ENCODE results near the gene XRCC3. TPM values are rescaled to one million over a fixed set of nuclear protein-coding genes. Genes with fewer than 3 reads are reported as not detected.
"Not testable (repeated sequence)": the region's sequence is repeated elsewhere in the genome, so short reads cannot be mapped to it uniquely, and the experiment has no call there.

XRCC3 gene
- total and polyA plus RNA-seq, 3 donors from 2014 or later, result 16.6 to 41.1 (median 40.3) TPM

DNA sequence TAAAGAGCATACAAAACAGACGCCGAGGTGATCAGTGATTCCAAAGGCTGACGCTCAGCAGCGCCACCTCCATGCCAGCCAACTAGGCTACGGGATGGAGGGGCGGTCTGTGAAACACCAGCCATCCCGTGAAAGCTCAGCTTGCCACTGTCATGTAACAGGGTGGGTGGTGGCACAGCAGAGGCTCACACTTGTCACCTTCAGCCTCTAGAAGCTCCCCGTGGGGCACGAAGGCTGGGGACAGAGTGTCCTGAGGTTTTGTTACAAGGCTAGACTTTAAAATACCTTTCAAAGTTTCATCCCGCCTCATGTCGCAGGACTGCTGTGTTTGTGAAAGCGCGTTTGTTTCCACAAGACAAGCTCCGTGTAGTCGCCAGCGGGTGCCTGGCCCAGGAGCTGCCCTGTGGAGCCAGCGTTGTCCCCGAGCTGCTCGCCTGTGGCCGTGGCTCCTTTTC, 20.7 kb downstream of the XRCC3 start:
- H3K27me3 ChIP-seq, result no peaks in the 10 kb centered on the region
- H3K9me3 ChIP-seq, result no peaks in the 10 kb centered on the region
- DNase-seq, result no peak
- H3K27ac ChIP-seq, result no peak overlapping the region
- no peak for TF ChIP-seq POLR2A (IDR thresholded peaks at IDR 0.05)
- TF ChIP-seq, protein P1, sequence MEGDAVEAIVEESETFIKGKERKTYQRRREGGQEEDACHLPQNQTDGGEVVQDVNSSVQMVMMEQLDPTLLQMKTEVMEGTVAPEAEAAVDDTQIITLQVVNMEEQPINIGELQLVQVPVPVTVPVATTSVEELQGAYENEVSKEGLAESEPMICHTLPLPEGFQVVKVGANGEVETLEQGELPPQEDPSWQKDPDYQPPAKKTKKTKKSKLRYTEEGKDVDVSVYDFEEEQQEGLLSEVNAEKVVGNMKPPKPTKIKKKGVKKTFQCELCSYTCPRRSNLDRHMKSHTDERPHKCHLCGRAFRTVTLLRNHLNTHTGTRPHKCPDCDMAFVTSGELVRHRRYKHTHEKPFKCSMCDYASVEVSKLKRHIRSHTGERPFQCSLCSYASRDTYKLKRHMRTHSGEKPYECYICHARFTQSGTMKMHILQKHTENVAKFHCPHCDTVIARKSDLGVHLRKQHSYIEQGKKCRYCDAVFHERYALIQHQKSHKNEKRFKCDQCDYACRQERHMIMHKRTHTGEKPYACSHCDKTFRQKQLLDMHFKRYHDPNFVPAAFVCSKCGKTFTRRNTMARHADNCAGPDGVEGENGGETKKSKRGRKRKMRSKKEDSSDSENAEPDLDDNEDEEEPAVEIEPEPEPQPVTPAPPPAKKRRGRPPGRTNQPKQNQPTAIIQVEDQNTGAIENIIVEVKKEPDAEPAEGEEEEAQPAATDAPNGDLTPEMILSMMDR (IDR thresholded peaks at IDR 0.05), result no peak
- peaks cover 26% of the 10 kb centered on the region for H3K4me1 ChIP-seq
- no peaks in the 10 kb centered on the region for H3K36me3 ChIP-seq (ENCODE audit: low read depth, missing control alignments)
- no peak overlapping the region for H3K4me3 ChIP-seq
- 85 to 91% methylated on average over 20 of the region's 20 CpGs for WGBS, 2 donors
- intact Hi-C loops (cut with DNase I; ENCODE audit: low total_unique reads), result no loop called here

DNA sequence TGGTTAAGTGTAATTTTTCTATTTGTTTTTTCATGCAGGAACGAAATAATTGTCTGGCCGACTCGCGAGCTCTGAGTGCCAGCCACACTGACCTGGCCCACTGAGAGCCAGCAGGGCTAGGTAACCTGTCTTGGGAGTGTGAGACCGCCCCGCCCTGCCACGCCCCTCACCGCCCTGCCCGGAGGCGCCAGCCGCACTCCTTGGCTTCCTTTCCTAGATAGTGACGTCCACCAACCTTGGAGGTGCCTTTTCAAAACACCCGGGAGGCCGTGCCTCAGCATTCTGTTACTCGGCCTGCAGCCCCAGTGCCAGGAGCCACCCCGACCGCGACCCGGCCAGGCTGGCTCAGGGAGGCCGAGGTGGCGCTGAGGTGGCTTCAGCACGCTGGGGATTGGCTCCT, 21.7 kb downstream of the XRCC3 start:
- Histone ChIP-seq H3K4me3 (no peak overlapping the region), H3K9me3 (no peaks in the 10 kb centered on the region), H3K27ac (no peak overlapping the region), H3K27me3 (no peaks in the 10 kb centered on the region), H3K4me1 (peaks cover 34% of the 10 kb centered on the region), H3K36me3 (ENCODE audit: low read depth, missing control alignments) (no peaks in the 10 kb centered on the region)
- intact Hi-C loops (cut with DNase I; ENCODE audit: low total_unique reads), result no loop called here
- DNase-seq, result no peak
- 90% methylated on average over 20 to 22 of the region's 22 CpGs for WGBS, 2 donors
- TF ChIP-seq, protein P1 (IDR thresholded peaks at IDR 0.05), result no peak
- no peak for TF ChIP-seq POLR2A (IDR thresholded peaks at IDR 0.05)

DNA sequence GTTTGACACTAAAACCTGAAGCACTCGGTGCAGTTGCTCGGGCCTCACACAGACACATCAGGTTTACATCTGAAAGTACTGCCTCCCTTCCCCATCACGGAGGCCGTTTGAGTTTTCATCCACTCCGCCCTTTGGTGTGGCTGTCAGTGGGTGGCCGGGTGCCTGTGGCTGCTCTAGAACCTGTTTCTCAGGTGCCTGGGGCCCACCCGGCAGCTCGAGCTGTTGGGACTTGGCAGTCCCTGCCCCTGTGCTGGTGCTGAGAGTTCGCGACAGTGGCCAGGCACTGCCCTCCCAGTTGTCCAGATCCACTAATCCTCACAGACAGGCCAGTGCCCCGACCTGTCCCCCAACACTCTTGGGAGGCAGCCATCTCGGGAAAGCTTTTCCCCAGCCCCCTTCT, 22.4 kb downstream of the XRCC3 start:
- TF ChIP-seq POLR2A (IDR thresholded peaks at IDR 0.05), result no peak
- TF ChIP-seq, protein P1 (IDR thresholded peaks at IDR 0.05), result no peak
- intact Hi-C loops (cut with DNase I; ENCODE audit: low total_unique reads), result no loop called here
- DNase-seq, result no peak
- Histone ChIP-seq H3K36me3 (ENCODE audit: low read depth, missing control alignments) (no peaks in the 10 kb centered on the region), H3K27ac (no peak overlapping the region), H3K4me1 (peaks cover 34% of the 10 kb centered on the region), H3K27me3 (no peaks in the 10 kb centered on the region), H3K9me3 (no peaks in the 10 kb centered on the region), H3K4me3 (no peak overlapping the region)
- WGBS, 2 donors, result 88 to 91% methylated on average over 6 to 12 of the region's 12 CpGs

DNA sequence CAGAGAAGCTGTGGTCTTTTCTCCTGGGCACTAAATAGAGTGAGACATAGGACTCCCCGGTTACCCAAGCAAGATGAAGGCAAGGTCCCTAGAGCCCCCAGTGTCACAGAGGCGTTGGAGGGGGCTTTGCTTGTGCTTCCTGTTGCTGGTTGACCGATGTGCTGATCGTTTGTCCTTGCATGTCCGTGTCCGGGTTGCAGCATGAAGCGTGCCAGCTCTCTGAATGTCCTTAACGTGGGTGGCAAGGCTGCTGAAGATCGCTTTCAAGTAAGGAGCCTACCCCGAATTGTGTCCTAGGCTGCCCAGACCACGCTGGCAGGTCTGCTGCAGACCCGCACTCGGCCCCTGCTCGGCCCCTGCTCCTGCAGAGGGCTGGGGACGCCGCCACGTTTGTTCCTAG, 23.1 kb downstream of the XRCC3 start:
- peaks cover 29% of the 10 kb centered on the region for H3K4me1 ChIP-seq
- no peak for TF ChIP-seq POLR2A (IDR thresholded peaks at IDR 0.05)
- TF ChIP-seq, protein P1 (IDR thresholded peaks at IDR 0.05), result no peak
- H3K27ac ChIP-seq, result no peak overlapping the region
- no peak overlapping the region for H3K4me3 ChIP-seq
- H3K27me3 ChIP-seq, result no peaks in the 10 kb centered on the region
- H3K9me3 ChIP-seq, result no peaks in the 10 kb centered on the region
- DNase-seq, result no peak
- 93 to 94% methylated on average over 12 to 17 of the region's 17 CpGs for WGBS, 2 donors
- H3K36me3 ChIP-seq (ENCODE audit: low read depth, missing control alignments), result no peaks in the 10 kb centered on the region
- intact Hi-C loops (cut with DNase I; ENCODE audit: low total_unique reads), result no loop called here

DNA sequence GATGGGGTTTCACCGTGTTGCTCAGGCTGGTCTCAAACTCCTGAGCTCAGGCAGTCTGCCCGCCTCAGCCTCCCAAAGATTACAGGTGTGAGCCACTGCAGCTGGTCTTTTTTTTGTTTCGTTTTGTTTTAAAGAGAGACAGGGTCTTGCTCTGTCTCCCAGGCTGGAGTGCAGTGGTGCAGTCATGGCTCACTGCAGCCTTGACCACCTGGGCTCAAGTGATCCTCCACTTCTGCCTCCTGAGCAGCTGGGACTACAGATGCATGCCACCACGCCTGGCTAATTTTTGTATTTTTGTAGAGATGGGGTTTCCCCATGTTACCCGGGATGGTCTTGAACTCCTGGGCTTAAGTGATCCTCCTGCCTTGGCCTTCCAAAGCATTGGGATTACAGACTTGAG, 23.6 kb downstream of the XRCC3 start:
- intact Hi-C loops (cut with DNase I; ENCODE audit: low total_unique reads); H3K4me3 ChIP-seq; H3K36me3 ChIP-seq (ENCODE audit: low read depth, missing control alignments); DNase-seq; H3K9me3 ChIP-seq; H3K27ac ChIP-seq; H3K27me3 ChIP-seq: not testable (repeated sequence)
- H3K4me1 ChIP-seq, result peaks cover 24% of the 10 kb centered on the region
- 95 to 98% methylated on average over 5 of the region's 5 CpGs for WGBS, 2 donors

Measured in testis (tissue), 3 donors.